ENCODE data around the gene SOX10. TPM values are rescaled to one million over a fixed set of nuclear protein-coding genes. Genes with fewer than 3 reads are reported as not detected.

Gene SOX10
- total RNA-seq, 1 donor from 2014 or later, result 0.08 TPM

GRCh38 chr22:37930270-37930951 lies 53.9 kb downstream of the SOX10 start:
- no peak for DNase-seq (ENCODE audit: low spot score)
- peaks cover 8% of the 10 kb centered on the region for H3K27me3 Mint-ChIP-seq (ENCODE audit: unreplicated experiment)
- peaks cover 25% of the 10 kb centered on the region for H3K36me3 Mint-ChIP-seq (ENCODE audit: low read depth, unreplicated experiment)
- peaks cover 9% of the 10 kb centered on the region for H3K4me1 Mint-ChIP-seq (ENCODE audit: unreplicated experiment)
- no peaks in the 10 kb centered on the region for H3K9me3 Mint-ChIP-seq (ENCODE audit: unreplicated experiment)
- H3K4me3 Mint-ChIP-seq (ENCODE audit: unreplicated experiment), result no peak overlapping the region
- H3K27ac Mint-ChIP-seq (ENCODE audit: unreplicated experiment), result no peak overlapping the region
- TF ChIP-seq, protein P1, sequence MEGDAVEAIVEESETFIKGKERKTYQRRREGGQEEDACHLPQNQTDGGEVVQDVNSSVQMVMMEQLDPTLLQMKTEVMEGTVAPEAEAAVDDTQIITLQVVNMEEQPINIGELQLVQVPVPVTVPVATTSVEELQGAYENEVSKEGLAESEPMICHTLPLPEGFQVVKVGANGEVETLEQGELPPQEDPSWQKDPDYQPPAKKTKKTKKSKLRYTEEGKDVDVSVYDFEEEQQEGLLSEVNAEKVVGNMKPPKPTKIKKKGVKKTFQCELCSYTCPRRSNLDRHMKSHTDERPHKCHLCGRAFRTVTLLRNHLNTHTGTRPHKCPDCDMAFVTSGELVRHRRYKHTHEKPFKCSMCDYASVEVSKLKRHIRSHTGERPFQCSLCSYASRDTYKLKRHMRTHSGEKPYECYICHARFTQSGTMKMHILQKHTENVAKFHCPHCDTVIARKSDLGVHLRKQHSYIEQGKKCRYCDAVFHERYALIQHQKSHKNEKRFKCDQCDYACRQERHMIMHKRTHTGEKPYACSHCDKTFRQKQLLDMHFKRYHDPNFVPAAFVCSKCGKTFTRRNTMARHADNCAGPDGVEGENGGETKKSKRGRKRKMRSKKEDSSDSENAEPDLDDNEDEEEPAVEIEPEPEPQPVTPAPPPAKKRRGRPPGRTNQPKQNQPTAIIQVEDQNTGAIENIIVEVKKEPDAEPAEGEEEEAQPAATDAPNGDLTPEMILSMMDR (IDR thresholded peaks at IDR 0.05; ENCODE audit: unreplicated experiment), result peak; percentile 21

DNA sequence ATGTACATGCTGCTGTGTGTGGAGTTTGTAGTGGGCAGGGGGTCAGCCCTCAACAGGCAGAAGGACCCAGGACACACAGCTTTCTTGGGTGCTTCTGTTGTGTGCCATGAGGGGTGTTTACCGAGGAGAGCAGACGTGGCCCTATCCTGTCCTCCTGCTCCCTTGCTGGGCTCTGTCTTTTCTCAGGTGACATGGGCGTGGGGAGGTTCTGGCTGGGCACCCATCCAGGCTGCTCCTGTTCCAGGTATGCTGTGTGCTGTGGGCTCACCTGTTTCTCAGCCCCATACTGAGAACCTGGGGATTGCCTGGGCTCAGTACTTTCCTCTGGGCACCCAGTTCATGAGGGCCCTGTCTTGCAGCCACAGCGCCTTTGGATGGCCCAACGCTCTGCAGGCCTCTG lies 55.0 kb downstream of the SOX10 start:
- H3K27me3 Mint-ChIP-seq (ENCODE audit: unreplicated experiment), result peaks cover 8% of the 10 kb centered on the region
- TF ChIP-seq, protein P1 (IDR thresholded peaks at IDR 0.05; ENCODE audit: unreplicated experiment), result no peak
- H3K9me3 Mint-ChIP-seq (ENCODE audit: unreplicated experiment), result no peaks in the 10 kb centered on the region
- DNase-seq (ENCODE audit: low spot score), result no peak
- H3K4me1 Mint-ChIP-seq (ENCODE audit: unreplicated experiment), result peaks cover 9% of the 10 kb centered on the region
- H3K36me3 Mint-ChIP-seq (ENCODE audit: low read depth, unreplicated experiment), result peaks cover 25% of the 10 kb centered on the region
- H3K27ac Mint-ChIP-seq (ENCODE audit: unreplicated experiment), result no peak overlapping the region
- peak overlapping the region; percentile 73 for H3K4me3 Mint-ChIP-seq (ENCODE audit: unreplicated experiment)

GRCh38 chr22:37927637-37927936 lies 56.8 kb downstream of the SOX10 start:
- H3K4me1 Mint-ChIP-seq (ENCODE audit: unreplicated experiment), result peaks cover 5% of the 10 kb centered on the region
- TF ChIP-seq, protein P1 (IDR thresholded peaks at IDR 0.05; ENCODE audit: unreplicated experiment), result no peak
- H3K27me3 Mint-ChIP-seq (ENCODE audit: unreplicated experiment), result peaks cover 8% of the 10 kb centered on the region
- H3K4me3 Mint-ChIP-seq (ENCODE audit: unreplicated experiment), result no peak overlapping the region
- H3K9me3 Mint-ChIP-seq (ENCODE audit: unreplicated experiment), result no peaks in the 10 kb centered on the region
- DNase-seq (ENCODE audit: low spot score), result no peak
- H3K27ac Mint-ChIP-seq (ENCODE audit: unreplicated experiment), result no peak overlapping the region
- H3K36me3 Mint-ChIP-seq (ENCODE audit: low read depth, unreplicated experiment), result peaks cover 31% of the 10 kb centered on the region

DNA sequence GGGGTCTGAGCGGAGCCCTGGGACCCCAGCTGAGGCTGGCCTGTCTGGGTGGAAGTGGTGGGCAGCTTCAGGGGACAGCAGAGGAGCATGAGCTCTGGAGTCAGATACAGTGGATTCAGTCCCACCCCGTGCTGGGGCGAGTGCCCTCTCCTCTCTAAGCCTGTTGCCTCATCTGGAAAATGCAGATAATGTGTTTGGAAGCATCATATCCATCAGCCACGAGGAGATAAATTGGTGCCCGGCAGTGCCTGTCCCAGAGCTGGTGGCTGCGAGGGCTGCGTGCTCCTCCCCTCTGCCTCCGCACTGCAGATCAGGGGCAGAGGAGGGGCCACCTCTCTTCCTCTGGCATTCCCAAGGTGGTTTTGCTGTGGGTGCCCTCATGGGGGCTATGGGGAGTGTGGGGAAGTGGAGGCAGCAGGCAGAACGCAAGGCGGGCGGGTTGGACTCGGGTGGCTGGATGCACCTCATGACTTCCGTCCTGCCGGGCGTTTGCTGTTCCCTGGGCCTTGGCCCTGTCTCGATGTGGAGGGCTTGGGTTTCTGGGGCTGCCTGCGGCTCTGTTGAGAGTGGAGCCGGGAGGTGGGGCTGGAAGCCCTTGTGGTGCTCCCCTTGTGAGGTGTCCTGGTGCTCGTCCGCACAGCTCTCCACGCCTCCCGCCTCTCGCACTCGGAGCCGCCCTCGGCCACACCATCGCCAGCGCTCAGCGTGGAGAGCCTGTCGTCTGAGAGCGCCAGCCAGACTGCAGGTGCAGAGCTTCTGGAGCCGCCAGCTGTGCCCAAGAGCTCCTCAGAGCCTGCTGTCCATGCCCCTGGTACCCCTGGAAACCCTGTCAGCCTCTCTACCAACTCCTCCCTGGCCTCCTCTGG lies 57.4 kb downstream of the SOX10 start:
- H3K4me3 Mint-ChIP-seq (ENCODE audit: unreplicated experiment), result no peak overlapping the region
- DNase-seq (ENCODE audit: low spot score), result no peak
- H3K27me3 Mint-ChIP-seq (ENCODE audit: unreplicated experiment), result peaks cover 7% of the 10 kb centered on the region
- H3K9me3 Mint-ChIP-seq (ENCODE audit: unreplicated experiment), result no peaks in the 10 kb centered on the region
- peaks cover 29% of the 10 kb centered on the region for H3K36me3 Mint-ChIP-seq (ENCODE audit: low read depth, unreplicated experiment)
- H3K27ac Mint-ChIP-seq (ENCODE audit: unreplicated experiment), result no peak overlapping the region
- peaks cover 5% of the 10 kb centered on the region for H3K4me1 Mint-ChIP-seq (ENCODE audit: unreplicated experiment)
- TF ChIP-seq, protein P1 (IDR thresholded peaks at IDR 0.05; ENCODE audit: unreplicated experiment), result no peak

DNA sequence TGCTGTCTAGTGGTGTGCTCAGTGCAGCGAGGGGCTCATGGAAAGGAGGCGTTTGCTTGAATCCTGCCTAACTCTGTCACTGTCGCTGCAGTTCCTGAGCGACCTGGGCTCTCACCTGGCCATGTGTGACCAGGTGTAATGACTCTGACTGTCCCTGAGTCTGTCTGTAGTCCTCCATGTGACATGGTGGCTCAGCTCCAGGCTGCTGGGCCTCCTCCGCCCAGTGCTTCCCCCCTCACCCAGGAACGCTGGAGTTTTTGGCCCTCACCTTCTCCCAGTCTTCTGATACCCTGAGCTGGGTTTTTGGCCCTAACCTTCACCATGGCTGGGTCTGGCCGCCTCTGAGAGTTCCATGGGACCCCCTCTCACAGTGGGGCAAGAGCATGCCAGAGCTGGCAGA lies 58.0 kb downstream of the SOX10 start:
- Mint-ChIP-seq H3K4me1 (ENCODE audit: unreplicated experiment) (peaks cover 3% of the 10 kb centered on the region), H3K36me3 (ENCODE audit: low read depth, unreplicated experiment) (peaks cover 27% of the 10 kb centered on the region), H3K9me3 (ENCODE audit: unreplicated experiment) (no peaks in the 10 kb centered on the region), H3K27ac (ENCODE audit: unreplicated experiment) (no peak overlapping the region), H3K4me3 (ENCODE audit: unreplicated experiment) (no peak overlapping the region), H3K27me3 (ENCODE audit: unreplicated experiment) (peaks cover 7% of the 10 kb centered on the region)
- no peak for DNase-seq (ENCODE audit: low spot score)
- TF ChIP-seq, protein P1 (IDR thresholded peaks at IDR 0.05; ENCODE audit: unreplicated experiment), result no peak
